ENCODE results near the gene JMJD8.
A peak's percentile ranks its signal among the peaks of the same experiment; 100 is the strongest.

Gene JMJD8

GRCh38 chr16:659618-660017 lies 24.5 kb downstream of the JMJD8 start:
- Mint-ChIP-seq H3K4me3 (no peak overlapping the region), H3K36me3 (ENCODE audit: low read depth) (no peaks in the 10 kb centered on the region), H3K4me1 (ENCODE audit: low read depth) (peaks cover 5% of the 10 kb centered on the region), H3K9me3 (no peaks in the 10 kb centered on the region), H3K27me3 (no peaks in the 10 kb centered on the region), H3K27ac (no peak overlapping the region)

GRCh38 chr16:658679-659571 lies 25.2 kb downstream of the JMJD8 start:
- no peak overlapping the region for H3K27ac Mint-ChIP-seq
- H3K4me1 Mint-ChIP-seq (ENCODE audit: low read depth): peaks cover 5% of the 10 kb centered on the region
- no peaks in the 10 kb centered on the region for H3K27me3 Mint-ChIP-seq
- H3K9me3 Mint-ChIP-seq: no peaks in the 10 kb centered on the region
- no peak overlapping the region for H3K4me3 Mint-ChIP-seq
- peaks cover 3% of the 10 kb centered on the region for H3K36me3 Mint-ChIP-seq (ENCODE audit: low read depth)

GRCh38 chr16:657487-657886 lies 26.6 kb downstream of the JMJD8 start:
- Mint-ChIP-seq H3K9me3 (no peaks in the 10 kb centered on the region), H3K36me3 (ENCODE audit: low read depth) (peaks cover 6% of the 10 kb centered on the region), H3K27ac (no peak overlapping the region), H3K4me3 (no peak overlapping the region), H3K4me1 (ENCODE audit: low read depth) (peaks cover 5% of the 10 kb centered on the region), H3K27me3 (no peaks in the 10 kb centered on the region)

GRCh38 chr16:654034-654433 lies 30.1 kb downstream of the JMJD8 start:
- no peaks in the 10 kb centered on the region for H3K9me3 Mint-ChIP-seq
- no peak overlapping the region for H3K27ac Mint-ChIP-seq
- H3K4me3 Mint-ChIP-seq: no peak overlapping the region
- H3K36me3 Mint-ChIP-seq (ENCODE audit: low read depth): peaks cover 6% of the 10 kb centered on the region
- no peaks in the 10 kb centered on the region for H3K27me3 Mint-ChIP-seq
- no peaks in the 10 kb centered on the region for H3K4me1 Mint-ChIP-seq (ENCODE audit: low read depth)

- Mint-ChIP-seq H3K27me3 (no peaks in the 10 kb centered on the region), H3K36me3 (ENCODE audit: low read depth) (peaks cover 6% of the 10 kb centered on the region), H3K4me3 (no peak overlapping the region), H3K9me3 (no peaks in the 10 kb centered on the region), H3K27ac (no peak overlapping the region), H3K4me1 (ENCODE audit: low read depth) (peaks cover 7% of the 10 kb centered on the region)
Observed at GRCh38 chr16:652454-653305, 31.5 kb downstream of the JMJD8 start.

GRCh38 chr16:651844-652243 lies 32.3 kb downstream of the JMJD8 start:
- Mint-ChIP-seq H3K9me3 (no peaks in the 10 kb centered on the region), H3K27ac (no peak overlapping the region), H3K36me3 (ENCODE audit: low read depth) (peaks cover 6% of the 10 kb centered on the region), H3K27me3 (no peaks in the 10 kb centered on the region), H3K4me1 (ENCODE audit: low read depth) (peaks cover 7% of the 10 kb centered on the region), H3K4me3 (no peak overlapping the region)

GRCh38 chr16:649631-650030 lies 34.5 kb downstream of the JMJD8 start:
- no peaks in the 10 kb centered on the region for H3K9me3 Mint-ChIP-seq
- H3K4me1 Mint-ChIP-seq (ENCODE audit: low read depth): peaks cover 9% of the 10 kb centered on the region
- H3K36me3 Mint-ChIP-seq (ENCODE audit: low read depth): peaks cover 8% of the 10 kb centered on the region
- peak overlapping the region; percentile 81 for H3K4me3 Mint-ChIP-seq
- H3K27me3 Mint-ChIP-seq: no peaks in the 10 kb centered on the region
- H3K27ac Mint-ChIP-seq: peak overlapping the region; percentile 55

GRCh38 chr16:648781-649589 lies 35.1 kb downstream of the JMJD8 start, which contains the start of gene WDR90:
Gene WDR90, plus strand, starts transcription at chr16:649365. Its CDS starts 52 bp downstream, at chr16:649417.
- Mint-ChIP-seq H3K36me3 (ENCODE audit: low read depth) (peaks cover 12% of the 10 kb centered on the region), H3K9me3 (no peaks in the 10 kb centered on the region), H3K4me1 (ENCODE audit: low read depth) (peaks cover 15% of the 10 kb centered on the region), H3K27me3 (no peaks in the 10 kb centered on the region), H3K4me3 (peak within 1 kb of the TSS; percentile 85), H3K27ac (peak within 1 kb of the TSS; percentile 88)

- peaks cover 10% of the 10 kb centered on the region for H3K36me3 Mint-ChIP-seq (ENCODE audit: low read depth)
- peaks cover 21% of the 10 kb centered on the region for H3K4me1 Mint-ChIP-seq (ENCODE audit: low read depth)
- peak overlapping the region; percentile 85 for H3K4me3 Mint-ChIP-seq
- no peaks in the 10 kb centered on the region for H3K27me3 Mint-ChIP-seq
- no peaks in the 10 kb centered on the region for H3K9me3 Mint-ChIP-seq
- H3K27ac Mint-ChIP-seq: peak overlapping the region; percentile 88
Observed at GRCh38 chr16:648071-648780, 35.9 kb downstream of the JMJD8 start.

GRCh38 chr16:647173-647902 lies 36.8 kb downstream of the JMJD8 start:
- Mint-ChIP-seq H3K27me3 (no peaks in the 10 kb centered on the region), H3K4me1 (ENCODE audit: low read depth) (peaks cover 24% of the 10 kb centered on the region), H3K27ac (no peak overlapping the region), H3K4me3 (no peak overlapping the region), H3K9me3 (no peaks in the 10 kb centered on the region), H3K36me3 (ENCODE audit: low read depth) (peaks cover 10% of the 10 kb centered on the region)

GRCh38 chr16:646679-647172 lies 37.4 kb downstream of the JMJD8 start:
- peak overlapping the region; percentile 16 for H3K27ac Mint-ChIP-seq

GRCh38 chr16:645852-646678 lies 38.1 kb downstream of the JMJD8 start:
- H3K4me3 Mint-ChIP-seq: no peak overlapping the region
- H3K4me1 Mint-ChIP-seq (ENCODE audit: low read depth): peaks cover 24% of the 10 kb centered on the region
- H3K27ac Mint-ChIP-seq: no peak overlapping the region
- H3K36me3 Mint-ChIP-seq (ENCODE audit: low read depth): peaks cover 10% of the 10 kb centered on the region
- H3K9me3 Mint-ChIP-seq: no peaks in the 10 kb centered on the region
- no peaks in the 10 kb centered on the region for H3K27me3 Mint-ChIP-seq

More at GRCh38 chr16:646679-647172, 37.4 kb downstream of the JMJD8 start:
- Mint-ChIP-seq H3K27me3 (no peaks in the 10 kb centered on the region), H3K4me3 (no peak overlapping the region), H3K36me3 (ENCODE audit: low read depth) (peaks cover 10% of the 10 kb centered on the region), H3K4me1 (ENCODE audit: low read depth) (peaks cover 24% of the 10 kb centered on the region), H3K9me3 (no peaks in the 10 kb centered on the region)

- no peaks in the 10 kb centered on the region for H3K27me3 Mint-ChIP-seq
- peaks cover 10% of the 10 kb centered on the region for H3K36me3 Mint-ChIP-seq (ENCODE audit: low read depth)
- H3K9me3 Mint-ChIP-seq: no peaks in the 10 kb centered on the region
- peak overlapping the region; percentile 82 for H3K4me3 Mint-ChIP-seq
- H3K4me1 Mint-ChIP-seq (ENCODE audit: low read depth): peaks cover 26% of the 10 kb centered on the region
- peak overlapping the region; percentile 16 for H3K27ac Mint-ChIP-seq
Observed at GRCh38 chr16:644556-644955, 39.6 kb downstream of the JMJD8 start.

Measured in stimulated activated naive CD8-positive, alpha-beta T cell treated with anti-CD3 and anti-CD28 coated beads, Interleukin-15, Interleukin-2, amounts not matched to agents 100 ng/mL and 50 ng/mL, for 24 hours (primary cell).